OCI-LY7 (cell line): ENCODE measurements around the gene CRYBG3. TPM values are rescaled to one million over a fixed set of nuclear protein-coding genes. Genes with fewer than 3 reads are reported as not detected.

ENCODE experiments used
- BruUV-seq: library from RNA; stranded (reverse); fragments of 400-500 nt; replicated peaks from 2 replicates; lab custom pipeline; 2021; lab: Mats Ljungman, UMichigan
- CTCF ChIA-PET: fragments of 300-600 bp; sonication (Branson Sonifier 250); formaldehyde crosslinking; loops from one replicate; lab custom pipeline; 2022; ENCODE audit warnings: antibody characterized with exemption; ENCODE audit not compliant: unreplicated experiment; lab: Charles Lee
- POLR2A ChIA-PET: fragments of 300-600 bp; sonication (Branson Sonifier 250); formaldehyde crosslinking; loops from one replicate; lab custom pipeline; 2022; ENCODE audit warnings: antibody characterized with exemption; lab: Charles Lee
- DNase-seq: peaks from one replicate; pipeline ENCODE4 v3.0.0-alpha.2; 2015; ENCODE audit warnings: low spot score
- H2AFZ ChIP-seq: fragments of 200-600 bp; sonication (generic), shearing (Covaris generic); 2 replicates; pipeline ENCODE4 v1.6.1; 2014; ENCODE audit warnings: mild to moderate bottlenecking, antibody characterized with exemption, low read length, moderate library complexity
- H3K27ac ChIP-seq: fragments of 200-600 bp; sonication (generic); 2 replicates; pipeline ENCODE4 v1.5.1; 2014; ENCODE audit warnings: mixed run types, low read depth, mild to moderate bottlenecking, moderate library complexity, low read length, inconsistent platforms; ENCODE audit not compliant: poor library complexity, severe bottlenecking
- H3K36me3 ChIP-seq: fragments of 200-600 bp; sonication (generic); 2 replicates; pipeline ENCODE4 v1.6.1; 2014; ENCODE audit warnings: mild to moderate bottlenecking, antibody characterized with exemption, low read length, moderate library complexity, mixed read lengths; ENCODE audit not compliant: insufficient read depth
- H3K4me1 ChIP-seq: fragments of 200-600 bp; sonication (generic); 2 replicates; pipeline ENCODE4 v1.5.1; 2014; ENCODE audit warnings: mild to moderate bottlenecking, low read length; ENCODE audit not compliant: insufficient read depth, poor library complexity, severe bottlenecking
- H3K4me2 ChIP-seq: fragments of 200-600 bp; sonication (generic); 2 replicates; pipeline ENCODE4 v1.6.1; 2014; ENCODE audit warnings: mild to moderate bottlenecking, low read length
- H3K4me3 ChIP-seq: fragments of 200-600 bp; sonication (generic); 2 replicates; pipeline ENCODE4 v1.5.1; 2014; ENCODE audit warnings: mild to moderate bottlenecking, low read depth, low read length; ENCODE audit not compliant: poor library complexity, severe bottlenecking
- H3K79me2 ChIP-seq: fragments of 200-600 bp; sonication (generic); 2 replicates; pipeline ENCODE4 v1.6.1; 2016; ENCODE audit warnings: low read depth, mild to moderate bottlenecking, low read length, moderate library complexity, mixed read lengths; ENCODE audit not compliant: insufficient read depth
- H3K9me2 ChIP-seq: fragments of 200-600 bp; sonication (generic); 2 replicates; pipeline ENCODE4 v1.6.1; 2016; ENCODE audit warnings: mild to moderate bottlenecking, low read length, mixed read lengths; ENCODE audit not compliant: insufficient read depth
- H3K9me3 ChIP-seq: fragments of 200-600 bp; sonication (generic); 2 replicates; pipeline ENCODE4 v1.6.1; 2014; ENCODE audit warnings: mild to moderate bottlenecking, mixed run types, low read length, mixed read lengths
- H4K20me1 ChIP-seq: fragments of 200-600 bp; sonication (generic); 2 replicates; pipeline ENCODE4 v1.6.1; 2014; ENCODE audit warnings: mild to moderate bottlenecking, antibody characterized with exemption, low read length, moderate library complexity, mixed read lengths; ENCODE audit not compliant: insufficient read depth
- CTCF ChIP-seq: fragments of 200-600 bp; sonication (generic); conservative IDR thresholded peaks from 2 replicates; pipeline ENCODE4 v1.5.1; 2014; ENCODE audit warnings: mild to moderate bottlenecking, antibody characterized with exemption, low read length, moderate library complexity, mixed read lengths
- EZH2phosphoT487 ChIP-seq: fragments of 200-600 bp; sonication (generic); IDR thresholded peaks from 2 replicates; pipeline ENCODE4 v1.6.1; 2018; ENCODE audit warnings: low read depth, borderline replicate concordance, mild to moderate bottlenecking, mixed run types, antibody characterized with exemption, low read length, moderate library complexity, mixed read lengths
- intact Hi-C: fragments of 100-400 bp; cut with micrococcal nuclease; formaldehyde crosslinking; loops from one replicate; pipeline ENCODE4 v1.10.0; 2022; ENCODE audit not compliant: unreplicated experiment
- total RNA-seq, 2 experiments: library from RNA; depleted of rRNA in 1 of 2; stranded (reverse); fragments of >200 nt in 1 of 2; shearing (Covaris generic) in 1 of 2; gene quantifications; 2 replicates each; pipeline ENCODE4 v1.2.3, GENCODE V29; 2014 to 2022

The CRYBG3 gene
- total RNA-seq, 2 experiments from 2014 or later = 0.22 to 0.46 TPM

- no peak for DNase-seq
- intact Hi-C loops = no loop called here
- H3K79me2 ChIP-seq = no peaks in the 10 kb centered on the region
- no peaks in the 10 kb centered on the region for H4K20me1 ChIP-seq
- H3K4me3 ChIP-seq = no peak overlapping the region
- no peak overlapping the region for H3K27ac ChIP-seq
- no peaks in the 10 kb centered on the region for H3K9me2 ChIP-seq
- no peaks in the 10 kb centered on the region for H3K4me1 ChIP-seq
- H3K4me2 ChIP-seq = no peak overlapping the region
- no peak overlapping the region for H2AFZ ChIP-seq
- TF ChIP-seq EZH2phosphoT487 (no peak), CTCF (no peak)
- no peaks in the 10 kb centered on the region for H3K9me3 ChIP-seq
- no TSS peak for BruUV-seq
- POLR2A ChIA-PET = interaction anchor here (1.0 kb wide), 1 partner anchor 8 kb away, joined by 6 read pairs; no protein-coding TSS in a partner anchor
- H3K36me3 ChIP-seq = no peaks in the 10 kb centered on the region
- CTCF ChIA-PET = no interaction called here
Observed at GRCh38 chr3:97928986-97929385, 107.2 kb downstream of the CRYBG3 start.

GRCh38 chr3:97930018-97930417 lies 108.2 kb downstream of the CRYBG3 start:
- intact Hi-C loops = no loop called here
- no peaks in the 10 kb centered on the region for H4K20me1 ChIP-seq
- H3K9me3 ChIP-seq = no peaks in the 10 kb centered on the region
- H3K4me1 ChIP-seq = no peaks in the 10 kb centered on the region
- H3K4me2 ChIP-seq = no peak overlapping the region
- DNase-seq = no peak
- TF ChIP-seq CTCF (no peak), EZH2phosphoT487 (no peak)
- H3K27ac ChIP-seq = no peak overlapping the region
- no peak overlapping the region for H2AFZ ChIP-seq
- no peaks in the 10 kb centered on the region for H3K79me2 ChIP-seq
- no peaks in the 10 kb centered on the region for H3K9me2 ChIP-seq
- ChIA-PET CTCF (no interaction called here), POLR2A (interaction anchor here (0.7 to 1.0 kb wide), 2 partner anchors 9 to 10 kb away, joined by 4 to 6 read pairs; no protein-coding TSS in a partner anchor)
- no TSS peak for BruUV-seq
- H3K4me3 ChIP-seq = no peak overlapping the region
- no peaks in the 10 kb centered on the region for H3K36me3 ChIP-seq

- TF ChIP-seq CTCF = no peak
- no peak for TF ChIP-seq EZH2phosphoT487
- Histone ChIP-seq H3K4me3 (no peak overlapping the region), H3K4me1 (no peaks in the 10 kb centered on the region), H4K20me1 (no peaks in the 10 kb centered on the region), H3K4me2 (no peak overlapping the region), H2AFZ (no peak overlapping the region), H3K27ac (no peak overlapping the region), H3K36me3 (no peaks in the 10 kb centered on the region), H3K9me2 (no peaks in the 10 kb centered on the region), H3K9me3 (no peaks in the 10 kb centered on the region), H3K79me2 (no peaks in the 10 kb centered on the region)
- no peak for DNase-seq
- ChIA-PET POLR2A (interaction anchor here (0.6 kb wide), 1 partner anchor 607 kb away, joined by 5 read pairs; no protein-coding TSS in a partner anchor), CTCF (no interaction called here)
- intact Hi-C loops = no loop called here
- no TSS peak for BruUV-seq
Observed at GRCh38 chr3:97931218-97931617, 109.4 kb downstream of the CRYBG3 start.
